Upper lobe of left lung (tissue), 6 donors: ENCODE measurements around the gene MCF2L. TPM values are rescaled to one million over a fixed set of nuclear protein-coding genes. Genes with fewer than 3 reads are reported as not detected.

Experiments
- ATAC-seq, 2 donors: fragments of 200-7000 bp; cut with Tn5 transposase; one replicate each; pipeline ENCODE4 v1.9.1; 2022; ENCODE audit warnings: mild to moderate bottlenecking in 2 of 2, moderate library complexity in 2 of 2; ENCODE audit not compliant: low FRiP score in 2 of 2
- DNase-seq, 2 donors: peaks; one replicate each; pipeline ENCODE4 v3.0.0-alpha.2; 2019 to 2020
- H3K27ac ChIP-seq, 4 donors: fragments of 200-600 bp; sonication (generic); one replicate each; pipeline ENCODE4 v1.5.1; 2016 to 2019
- H3K27me3 ChIP-seq, 4 donors: fragments of 200-600 bp; sonication (generic); one replicate each; pipeline ENCODE4 v1.5.1; 2017 to 2019
- H3K36me3 ChIP-seq, 4 donors: fragments of 200-600 bp; sonication (generic); one replicate each; pipeline ENCODE4 v1.5.1; 2016 to 2019
- H3K4me1 ChIP-seq, 4 donors: fragments of 200-600 bp; sonication (generic); one replicate each; pipeline ENCODE4 v1.5.1; 2018 to 2019
- H3K4me3 ChIP-seq, 4 donors: fragments of 200-600 bp; sonication (generic); one replicate each; pipeline ENCODE4 v1.5.1; 2017 to 2019; ENCODE audit warnings: mild to moderate bottlenecking in 2 of 4, moderate library complexity in 1 of 4
- H3K9me3 ChIP-seq, 4 donors: fragments of 200-600 bp; sonication (generic); one replicate each; pipeline ENCODE4 v1.5.1; 2018 to 2019
- CTCF ChIP-seq, 6 experiments: fragments of 450-650 bp in 4 of 6; fragments of 200-600 bp in 2 of 6; sonication (generic) in 2 of 6; IDR thresholded peaks; one replicate each; pipeline ENCODE4 v1.5.1; 2016 to 2019; ENCODE audit warnings: antibody characterized with exemption in 6 of 6
- EP300 ChIP-seq, 4 donors: sonication (generic); formaldehyde crosslinking; IDR thresholded peaks; one replicate each; pipeline ENCODE4 v1.5.1; 2017; ENCODE audit warnings: antibody characterized with exemption in 4 of 4, control low read depth in 2 of 4
- POLR2A ChIP-seq, 4 donors: fragments of 450-650 bp; IDR thresholded peaks; one replicate each; pipeline ENCODE4 v1.5.1; 2016 to 2017; ENCODE audit warnings: antibody characterized with exemption in 4 of 4, mild to moderate bottlenecking in 2 of 4
- POLR2AphosphoS5 ChIP-seq, 2 donors: sonication (generic); formaldehyde crosslinking; IDR thresholded peaks; one replicate each; pipeline ENCODE4 v1.5.1; 2017; ENCODE audit warnings: antibody characterized with exemption in 2 of 2
- WGBS, 2 donors: methylation state at CpG; one replicate each; pipeline ENCODE4 v1.1.5; 2017 to 2018; 5-methylcytosine and 5-hydroxymethylcytosine counted together
- total RNA-seq, 6 donors: library from RNA; depleted of rRNA in 4 of 6; stranded (reverse); fragments of >200 nt in 4 of 6; gene quantifications; one replicate each; pipeline versions ENCODE4 v1.1.0 to v1.2.1, GENCODE V29; 2016 to 2021
- donor health status: DM: no; HTN: no; CAD: no; lungs with moderate emphysema.
- donor health status: DM: no; HTN: yes; CAD: no; lungs with severe emphysema.

MCF2L gene
- total RNA-seq, 6 donors from 2014 or later = 14.3 to 99.5 (median 53.1) TPM

GRCh38 chr13:112994084-112994780, 25.2 kb downstream of the MCF2L start:
- Histone ChIP-seq H3K27ac (no peak overlapping the region), H3K27me3 (no peaks in the 10 kb centered on the region), H3K4me1 (peaks cover 3 to 13% (median 9%) of the 10 kb centered on the region in 4 donors), H3K4me3 (no peak overlapping the region), H3K36me3 (peaks cover 0 to 15% (median 0%) of the 10 kb centered on the region in 4 donors), H3K9me3 (no peaks in the 10 kb centered on the region)
- no peak for TF ChIP-seq CTCF (IDR thresholded peaks at IDR 0.05)
- TF ChIP-seq POLR2A (IDR thresholded peaks at IDR 0.05) = no peak
- TF ChIP-seq EP300 (IDR thresholded peaks at IDR 0.05) = no peak
- TF ChIP-seq POLR2AphosphoS5 (IDR thresholded peaks at IDR 0.05) = no peak
- peak in 1 of 2 donors; percentile 85 for DNase-seq
- 91 to 95% methylated on average over 29 to 45 of the region's 46 CpGs for WGBS, 2 donors
- ATAC-seq = no peak

GRCh38 chr13:112994781-112995355, 25.9 kb downstream of the MCF2L start:
- Histone ChIP-seq H3K27me3 (no peaks in the 10 kb centered on the region), H3K27ac (no peak overlapping the region), H3K4me1 (peaks cover 3 to 13% (median 9%) of the 10 kb centered on the region in 4 donors), H3K36me3 (peaks cover 0 to 12% (median 0%) of the 10 kb centered on the region in 4 donors), H3K4me3 (no peak overlapping the region), H3K9me3 (no peaks in the 10 kb centered on the region)
- no peak for TF ChIP-seq EP300 (IDR thresholded peaks at IDR 0.05)
- no peak for TF ChIP-seq POLR2AphosphoS5 (IDR thresholded peaks at IDR 0.05)
- TF ChIP-seq CTCF (IDR thresholded peaks at IDR 0.05) = no peak
- no peak for TF ChIP-seq POLR2A (IDR thresholded peaks at IDR 0.05)
- DNase-seq (peak in 1 of 2 donors; percentile 65), ATAC-seq (no peak)
- 92% methylated on average over 28 to 30 of the region's 34 CpGs for WGBS, 2 donors

GRCh38 chr13:112995395-112996191, 26.6 kb downstream of the MCF2L start:
- Histone ChIP-seq H3K4me1 (peaks cover 3 to 16% (median 10%) of the 10 kb centered on the region in 4 donors), H3K9me3 (no peaks in the 10 kb centered on the region), H3K4me3 (no peak overlapping the region), H3K27me3 (no peaks in the 10 kb centered on the region), H3K27ac (no peak overlapping the region), H3K36me3 (peaks cover 0 to 4% (median 0%) of the 10 kb centered on the region in 4 donors)
- TF ChIP-seq EP300 (IDR thresholded peaks at IDR 0.05) (no peak), CTCF (IDR thresholded peaks at IDR 0.05) (no peak), POLR2A (IDR thresholded peaks at IDR 0.05) (no peak), POLR2AphosphoS5 (IDR thresholded peaks at IDR 0.05) (no peak)
- 76 to 82% methylated on average over 27 of the region's 27 CpGs for WGBS, 2 donors
- ATAC-seq (no peak), DNase-seq (peak in 1 of 2 donors; percentile 74)

- no peak overlapping the region for H3K27ac ChIP-seq
- ATAC-seq (no peak), DNase-seq (peak in 1 of 2 donors; percentile 73)
- H3K27me3 ChIP-seq = no peaks in the 10 kb centered on the region
- WGBS, 2 donors = 89% methylated on average over 18 of the region's 19 CpGs; no CpG with 5 or more reads in 1 of the 2 donors
- H3K4me3 ChIP-seq = no peak overlapping the region
- no peaks in the 10 kb centered on the region for H3K36me3 ChIP-seq
- H3K4me1 ChIP-seq = peaks cover 3 to 24% (median 13%) of the 10 kb centered on the region in 4 donors
- TF ChIP-seq CTCF (IDR thresholded peaks at IDR 0.05) (no peak), EP300 (IDR thresholded peaks at IDR 0.05) (no peak), POLR2A (IDR thresholded peaks at IDR 0.05) (no peak), POLR2AphosphoS5 (IDR thresholded peaks at IDR 0.05) (no peak)
- H3K9me3 ChIP-seq = no peaks in the 10 kb centered on the region
These were observed 27.7 kb downstream of the MCF2L start for GRCh38 chr13:112996671-112997091.
